OCI-LY7 (cell line): Measurements from ENCODE around the gene SAT2. TPM values are rescaled to one million over a fixed set of nuclear protein-coding genes. Genes with fewer than 3 reads are reported as not detected.

ENCODE experiments used
- BruUV-seq: library from RNA; stranded (reverse); fragments of 400-500 nt; replicated peaks from 2 replicates; lab custom pipeline; 2021; lab: Mats Ljungman, UMichigan
- CTCF ChIA-PET: fragments of 300-600 bp; sonication (Branson Sonifier 250); formaldehyde crosslinking; loops from one replicate; lab custom pipeline; 2022; ENCODE audit warnings: antibody characterized with exemption; ENCODE audit not compliant: unreplicated experiment; lab: Charles Lee
- POLR2A ChIA-PET: fragments of 300-600 bp; sonication (Branson Sonifier 250); formaldehyde crosslinking; loops from one replicate; lab custom pipeline; 2022; ENCODE audit warnings: antibody characterized with exemption; lab: Charles Lee
- DNase-seq: peaks from one replicate; pipeline ENCODE4 v3.0.0-alpha.2; 2015; ENCODE audit warnings: low spot score
- H2AFZ ChIP-seq: fragments of 200-600 bp; sonication (generic), shearing (Covaris generic); 2 replicates; pipeline ENCODE4 v1.6.1; 2014; ENCODE audit warnings: mild to moderate bottlenecking, antibody characterized with exemption, low read length, moderate library complexity
- H3K27ac ChIP-seq: fragments of 200-600 bp; sonication (generic); 2 replicates; pipeline ENCODE4 v1.5.1; 2014; ENCODE audit warnings: mixed run types, low read depth, mild to moderate bottlenecking, moderate library complexity, low read length, inconsistent platforms; ENCODE audit not compliant: poor library complexity, severe bottlenecking
- H3K36me3 ChIP-seq: fragments of 200-600 bp; sonication (generic); 2 replicates; pipeline ENCODE4 v1.6.1; 2014; ENCODE audit warnings: mild to moderate bottlenecking, antibody characterized with exemption, low read length, moderate library complexity, mixed read lengths; ENCODE audit not compliant: insufficient read depth
- H3K4me1 ChIP-seq: fragments of 200-600 bp; sonication (generic); 2 replicates; pipeline ENCODE4 v1.5.1; 2014; ENCODE audit warnings: mild to moderate bottlenecking, low read length; ENCODE audit not compliant: insufficient read depth, poor library complexity, severe bottlenecking
- H3K4me2 ChIP-seq: fragments of 200-600 bp; sonication (generic); 2 replicates; pipeline ENCODE4 v1.6.1; 2014; ENCODE audit warnings: mild to moderate bottlenecking, low read length
- H3K4me3 ChIP-seq: fragments of 200-600 bp; sonication (generic); 2 replicates; pipeline ENCODE4 v1.5.1; 2014; ENCODE audit warnings: mild to moderate bottlenecking, low read depth, low read length; ENCODE audit not compliant: poor library complexity, severe bottlenecking
- H3K79me2 ChIP-seq: fragments of 200-600 bp; sonication (generic); 2 replicates; pipeline ENCODE4 v1.6.1; 2016; ENCODE audit warnings: low read depth, mild to moderate bottlenecking, low read length, moderate library complexity, mixed read lengths; ENCODE audit not compliant: insufficient read depth
- H3K9me2 ChIP-seq: fragments of 200-600 bp; sonication (generic); 2 replicates; pipeline ENCODE4 v1.6.1; 2016; ENCODE audit warnings: mild to moderate bottlenecking, low read length, mixed read lengths; ENCODE audit not compliant: insufficient read depth
- H3K9me3 ChIP-seq: fragments of 200-600 bp; sonication (generic); 2 replicates; pipeline ENCODE4 v1.6.1; 2014; ENCODE audit warnings: mild to moderate bottlenecking, mixed run types, low read length, mixed read lengths
- H4K20me1 ChIP-seq: fragments of 200-600 bp; sonication (generic); 2 replicates; pipeline ENCODE4 v1.6.1; 2014; ENCODE audit warnings: mild to moderate bottlenecking, antibody characterized with exemption, low read length, moderate library complexity, mixed read lengths; ENCODE audit not compliant: insufficient read depth
- CTCF ChIP-seq: fragments of 200-600 bp; sonication (generic); conservative IDR thresholded peaks from 2 replicates; pipeline ENCODE4 v1.5.1; 2014; ENCODE audit warnings: mild to moderate bottlenecking, antibody characterized with exemption, low read length, moderate library complexity, mixed read lengths
- EZH2phosphoT487 ChIP-seq: fragments of 200-600 bp; sonication (generic); IDR thresholded peaks from 2 replicates; pipeline ENCODE4 v1.6.1; 2018; ENCODE audit warnings: low read depth, borderline replicate concordance, mild to moderate bottlenecking, mixed run types, antibody characterized with exemption, low read length, moderate library complexity, mixed read lengths
- intact Hi-C: fragments of 100-400 bp; cut with micrococcal nuclease; formaldehyde crosslinking; loops from one replicate; pipeline ENCODE4 v1.10.0; 2022; ENCODE audit not compliant: unreplicated experiment
- total RNA-seq, 2 experiments: library from RNA; depleted of rRNA in 1 of 2; stranded (reverse); fragments of >200 nt in 1 of 2; shearing (Covaris generic) in 1 of 2; gene quantifications; 2 replicates each; pipeline ENCODE4 v1.2.3, GENCODE V29; 2014 to 2022

Gene SAT2
- total RNA-seq, 2 experiments from 2014 or later: 16.9 to 37.3 TPM

- Histone ChIP-seq H3K27ac (peak within 1 kb of the TSS; percentile 78), H3K4me3 (peak within 1 kb of the TSS; percentile 75), H3K9me2 (no peaks in the 10 kb centered on the region), H4K20me1 (no peaks in the 10 kb centered on the region), H2AFZ (peak within 1 kb of the TSS; percentile 88), H3K9me3 (no peaks in the 10 kb centered on the region), H3K79me2 (peaks cover 5% of the 10 kb centered on the region; the same call in 1 of the 2 replicates), H3K4me2 (peak within 1 kb of the TSS; percentile 94), H3K36me3 (peaks cover 64% of the 10 kb centered on the region), H3K4me1 (peaks cover 33% of the 10 kb centered on the region)
- TSS peak; percentile 90 for BruUV-seq
- intact Hi-C loops: no loop called here
- POLR2A ChIA-PET: interaction anchor here (1.0 to 2.6 kb wide), 5 partner anchors 9 to 104 kb away, joined by 3 to 6 read pairs (median 4); partner anchors contain the start of genes FXR2 and TP53
- TF ChIP-seq CTCF (no peak), EZH2phosphoT487 (no peak)
- DNase-seq: peak; percentile 94
- CTCF ChIA-PET: interaction anchor here (0.5 kb wide), 1 partner anchor 30 kb away, joined by 4 read pairs; no protein-coding TSS in a partner anchor
Observed at GRCh38 chr17:7583253-7584109, 44.1 kb downstream of the SAT2 start, which contains the start of gene MPDU1. MPDU1 (plus strand) TSS chr17:7583852; CDS start chr17:7583863, 11 bp downstream.

GRCh38 chr17:7582396-7583252, 45.0 kb downstream of the SAT2 start:
- no peak for DNase-seq
- no peaks in the 10 kb centered on the region for H3K9me3 ChIP-seq
- no peaks in the 10 kb centered on the region for H3K9me2 ChIP-seq
- no peak overlapping the region for H2AFZ ChIP-seq
- CTCF ChIA-PET: no interaction called here
- H3K4me2 ChIP-seq: peak overlapping the region; percentile 94; the same call in 1 of the 2 replicates
- BruUV-seq: no TSS peak
- POLR2A ChIA-PET: interaction anchor here (0.6 to 1.2 kb wide), 2 partner anchors 9 to 664 kb away, joined by 3 to 5 read pairs; no protein-coding TSS in a partner anchor
- peak overlapping the region; percentile 75 for H3K4me3 ChIP-seq
- H3K4me1 ChIP-seq: peaks cover 39% of the 10 kb centered on the region
- 0 out of 2 replicates have a peak, but pooled peaks have one; percentile 14 for TF ChIP-seq CTCF
- no peak for TF ChIP-seq EZH2phosphoT487
- no peaks in the 10 kb centered on the region for H4K20me1 ChIP-seq
- H3K79me2 ChIP-seq: peaks cover 5% of the 10 kb centered on the region; the same call in 1 of the 2 replicates
- H3K36me3 ChIP-seq: peaks cover 66% of the 10 kb centered on the region
- no peak overlapping the region for H3K27ac ChIP-seq
- intact Hi-C loops: no loop called here
